ENCODE measurements around the gene FAM47E.

- TF ChIP-seq POLR2AphosphoS5 (IDR thresholded peaks at IDR 0.05; ENCODE audit: low read depth, low read length) = no peak
- TF ChIP-seq CTCF (IDR thresholded peaks at IDR 0.05) = no peak
- no peak for TF ChIP-seq TCF7L2 (IDR thresholded peaks at IDR 0.05; ENCODE audit: low read depth, low read length)
- TF ChIP-seq SIN3A (IDR thresholded peaks at IDR 0.05; ENCODE audit: borderline replicate concordance, insufficient read depth, low read depth, low read length) = no peak
These were observed 14.2 kb downstream of the FAM47E start for GRCh38 chr4:76265631-76266218.

Data from Panc1 (cell line).